IMR-90 (cell line): Measurements from ENCODE around the gene CTDSP2. TPM values are rescaled to one million over a fixed set of nuclear protein-coding genes. Genes with fewer than 3 reads are reported as not detected.

Source experiments
- ATAC-seq: fragments of 200-7000 bp; cut with Tn5 transposase; 2 replicates; pipeline ENCODE4 v1.9.1; 2020; ENCODE audit warnings: low read depth, mild to moderate bottlenecking, moderate library complexity
- BruUV-seq: library from RNA; stranded (reverse); fragments of 400-500 nt; replicated peaks from 2 replicates; lab custom pipeline; 2021; lab: Mats Ljungman, UMichigan
- CTCF ChIA-PET: fragments of 300-600 bp; formaldehyde crosslinking; extraction: SDS; loops from one replicate; lab custom pipeline; 2021; ENCODE audit warnings: antibody characterized with exemption; lab: Yijun Ruan, JAX
- POLR2A ChIA-PET: fragments of 300-600 bp; sonication (Branson Sonifier 250); formaldehyde crosslinking; loops from one replicate; lab custom pipeline; 2022; ENCODE audit warnings: antibody characterized with exemption; ENCODE audit not compliant: unreplicated experiment; lab: Charles Lee
- DNase-seq: peaks from one replicate; pipeline ENCODE4 v3.0.0; 2013
- H2AFZ ChIP-seq: replicated peaks from 2 replicates; pipeline ENCODE3; 2013; ENCODE audit warnings: low read length, mild to moderate bottlenecking; ENCODE audit not compliant: poor library complexity
- H2AK5ac ChIP-seq: 2 replicates; pipeline ENCODE4 v1.6.1; 2013; ENCODE audit warnings: low read depth, low read length, inconsistent platforms
- H2AK9ac ChIP-seq: replicated peaks from 2 replicates; pipeline ENCODE3; 2013; ENCODE audit warnings: mild to moderate bottlenecking, low read depth, low read length, moderate library complexity; ENCODE audit not compliant: poor library complexity
- H2BK120ac ChIP-seq: 2 replicates; pipeline ENCODE4 v1.6.1; 2013; ENCODE audit warnings: low read depth, low read length, inconsistent platforms
- H2BK15ac ChIP-seq: 3 replicates; pipeline ENCODE4 v1.6.1; 2013; ENCODE audit warnings: low read depth, low read length, inconsistent platforms
- H2BK20ac ChIP-seq: 2 replicates; pipeline ENCODE4 v1.6.1; 2013; ENCODE audit warnings: low read depth, mild to moderate bottlenecking, inconsistent platforms, low read length, moderate library complexity
- H2BK5ac ChIP-seq: 2 replicates; pipeline ENCODE4 v1.6.1; 2013; ENCODE audit warnings: mild to moderate bottlenecking, low read depth, low read length, inconsistent platforms; ENCODE audit not compliant: poor library complexity, severe bottlenecking
- H3K14ac ChIP-seq: replicated peaks from 2 replicates; pipeline ENCODE4 v1.6.1; 2013; ENCODE audit warnings: low read depth, low read length, inconsistent platforms
- H3K18ac ChIP-seq: 2 replicates; pipeline ENCODE4 v1.6.1; 2013; ENCODE audit warnings: low read depth, low read length, control low read depth
- H3K23ac ChIP-seq: 2 replicates; pipeline ENCODE4 v1.6.1; 2013; ENCODE audit warnings: low read depth, low read length, inconsistent platforms
- H3K27ac ChIP-seq: 2 replicates; pipeline ENCODE4 v1.5.1; 2013; ENCODE audit warnings: mild to moderate bottlenecking, control low read depth, low read length; ENCODE audit not compliant: insufficient read depth
- H3K27me3 ChIP-seq: 2 replicates; pipeline ENCODE4 v1.6.1; 2013; ENCODE audit warnings: low read length; ENCODE audit not compliant: control insufficient read depth, insufficient read depth
- H3K36me3 ChIP-seq: 2 replicates; pipeline ENCODE4 v1.6.1; 2013; ENCODE audit warnings: low read length, mixed read lengths; ENCODE audit not compliant: control insufficient read depth, insufficient read depth
- H3K4ac ChIP-seq: 2 replicates; pipeline ENCODE4 v1.6.1; 2013; ENCODE audit warnings: low read depth, low read length, inconsistent platforms
- H3K4me1 ChIP-seq: 2 replicates; pipeline ENCODE4 v1.6.1; 2013; ENCODE audit warnings: low read length, mixed read lengths; ENCODE audit not compliant: control insufficient read depth, insufficient read depth
- H3K4me2 ChIP-seq: 2 replicates; pipeline ENCODE4 v1.6.1; 2013; ENCODE audit warnings: low read depth, mild to moderate bottlenecking, control low read depth, low read length, moderate library complexity
- H3K4me3 ChIP-seq: 2 replicates; pipeline ENCODE4 v1.5.1; 2013; ENCODE audit warnings: low read depth, mild to moderate bottlenecking, control low read depth, low read length, moderate library complexity; ENCODE audit not compliant: insufficient read depth
- H3K56ac ChIP-seq: 2 replicates; pipeline ENCODE4 v1.6.1; 2013; ENCODE audit warnings: low read length, inconsistent platforms; ENCODE audit not compliant: insufficient read depth; ENCODE audit errors: extremely low read depth
- H3K79me1 ChIP-seq, 2 experiments: 2 replicates each; pipeline ENCODE4 v1.6.1; 2013; ENCODE audit warnings: low read length in 2 of 2, inconsistent platforms in 1 of 2, low read depth in 1 of 2
- H3K9ac ChIP-seq: 2 replicates; pipeline ENCODE4 v1.6.1; 2013; ENCODE audit warnings: low read depth, low read length, control low read depth
- H3K9me1 ChIP-seq: 2 replicates; pipeline ENCODE4 v1.6.1; 2013; ENCODE audit warnings: low read length, inconsistent platforms; ENCODE audit not compliant: insufficient read depth
- H3K9me3 ChIP-seq: 2 replicates; pipeline ENCODE4 v1.6.1; 2013; ENCODE audit warnings: low read length; ENCODE audit not compliant: control insufficient read depth, insufficient read depth
- H4K20me1 ChIP-seq: 2 replicates; pipeline ENCODE4 v1.6.1; 2013; ENCODE audit warnings: low read length, inconsistent platforms; ENCODE audit not compliant: insufficient read depth
- H4K5ac ChIP-seq: 2 replicates; pipeline ENCODE4 v1.6.1; 2013; ENCODE audit warnings: mild to moderate bottlenecking, low read depth, low read length, control low read depth
- H4K8ac ChIP-seq, 2 experiments: 2 replicates each; pipeline ENCODE4 v1.6.1; 2013; ENCODE audit warnings: low read depth in 2 of 2, low read length in 2 of 2, control low read depth in 1 of 2, inconsistent platforms in 1 of 2
- H4K91ac ChIP-seq: 2 replicates; pipeline ENCODE4 v1.6.1; 2013; ENCODE audit warnings: low read depth, low read length, inconsistent platforms; ENCODE audit not compliant: insufficient read depth
- CTCF ChIP-seq: conservative IDR thresholded peaks from 2 replicates; pipeline ENCODE4 v1.5.1; 2012; ENCODE audit warnings: mild to moderate bottlenecking, low read depth, low read length, improper control_type of control experiment
- FOS ChIP-seq: fragments of 150-350 bp; IDR thresholded peaks from 2 replicates; pipeline ENCODE4 v1.6.1; 2016; ENCODE audit warnings: low read depth, low read length
- MAFK ChIP-seq: IDR thresholded peaks from 2 replicates; pipeline ENCODE4 v1.6.1; 2012; ENCODE audit warnings: low read depth, low read length, improper control_type of control experiment
- WGBS, 2 experiments: methylation state at CpG; one replicate each; pipeline versions ENCODE4 v1.1.5 to v1.1.7; 2013; ENCODE audit warnings: missing lambda C conversion rate in 2 of 2; ENCODE audit not compliant: insufficient read length in 1 of 2; ENCODE audit errors: extremely low coverage in 2 of 2; 5-methylcytosine and 5-hydroxymethylcytosine counted together
- dilution Hi-C: fragments of 300-500 bp; cut with HindIII; formaldehyde crosslinking; loops from one replicate; pipeline ENCODE4 v1.14.3; 2018; ENCODE audit warnings: low sequenced_read_pairs; ENCODE audit not compliant: unreplicated experiment
- in situ Hi-C: fragments of 300-500 bp; cut with MboI; formaldehyde crosslinking; loops from 3 replicates; pipeline ENCODE4 v1.14.3; 2019; ENCODE audit warnings: low sequenced_read_pairs, inconsistent platforms, mixed read lengths
- intact Hi-C: fragments of 100-400 bp; cut with micrococcal nuclease; formaldehyde crosslinking; loops from 2 replicates; pipeline ENCODE4 v1.10.0; 2022
- polyA plus RNA-seq, 3 experiments: library from polyadenylated mRNA; depleted of rRNA; stranded (reverse); fragments of >200 nt; gene quantifications; 2 replicates each; pipeline ENCODE4 v1.2.3, GENCODE V29; 2012; ENCODE audit warnings: low replicate concordance in 1 of 3
- total RNA-seq: library from RNA; depleted of rRNA; stranded (reverse); fragments of >200 nt; gene quantifications from 2 replicates; pipeline ENCODE4 v1.2.3, GENCODE V29; 2012

The CTDSP2 gene
- total and polyA plus RNA-seq, 2 of the 4 experiments (the other 2 are of a cell fraction) = 114 to 156 TPM

- TF ChIP-seq MAFK = no peak
Observed at GRCh38 chr12:57816001-57816854, 30.3 kb downstream of the CTDSP2 start (continued).

GRCh38 chr12:57815177-57816000, 31.1 kb downstream of the CTDSP2 start:
- ChIA-PET CTCF (interaction anchor here (1.2 kb wide), 1 partner anchor 12 kb away, joined by 3 read pairs; no protein-coding TSS in a partner anchor), POLR2A (no interaction called here)
- H2BK120ac ChIP-seq = no peak overlapping the region
- no TSS peak for BruUV-seq
- no peak overlapping the region for H3K56ac ChIP-seq
- H3K4me3 ChIP-seq = no peak overlapping the region
- H3K79me1 ChIP-seq = peaks cover 0 to 8% of the 10 kb centered on the region in 2 experiments; a peak in 1 of 4 replicates
- 81% methylated on average over 5 of the region's 13 CpGs; no CpG with 5 or more reads in 1 of the 2 experiments for WGBS, 2 experiments
- intact Hi-C loops = no loop called here
- no peak overlapping the region for H3K9ac ChIP-seq
- no peak overlapping the region for H2BK20ac ChIP-seq
- no peak overlapping the region for H4K8ac ChIP-seq
- H3K9me3 ChIP-seq = no peaks in the 10 kb centered on the region
- no peak overlapping the region for H3K4me2 ChIP-seq
- peaks cover 3% of the 10 kb centered on the region; the same call in 1 of the 2 replicates for H3K4me1 ChIP-seq
- no peaks in the 10 kb centered on the region for H3K27me3 ChIP-seq
- no peak overlapping the region for H2AFZ ChIP-seq
- peaks cover 17% of the 10 kb centered on the region for H3K9me1 ChIP-seq
- DNase-seq (no peak), ATAC-seq (no peak; the same call in 1 of the 2 replicates)
- H3K18ac ChIP-seq = no peak overlapping the region
- H2BK15ac ChIP-seq = no peak overlapping the region
- TF ChIP-seq FOS (no peak), CTCF (peak; percentile 27)
- H3K14ac ChIP-seq = no peak overlapping the region
- peaks cover 36% of the 10 kb centered on the region for H3K36me3 ChIP-seq
- H2AK9ac ChIP-seq = no peak overlapping the region
- H3K23ac ChIP-seq = no peak overlapping the region
- H3K27ac ChIP-seq = no peak overlapping the region
- no peak overlapping the region for H2AK5ac ChIP-seq
- H4K20me1 ChIP-seq = no peaks in the 10 kb centered on the region; the same call in 1 of the 2 replicates
- H4K91ac ChIP-seq = no peak overlapping the region
- H3K4ac ChIP-seq = no peak overlapping the region
- in situ Hi-C loops = no loop called here
- H2BK5ac ChIP-seq = no peak overlapping the region
- dilution Hi-C loops = no loop called here
- no peak overlapping the region for H4K5ac ChIP-seq
